NCI-H2196 (cell line): ENCODE data around the gene PRKAB1.
"Not testable (repeated sequence)": the region's sequence is repeated elsewhere in the genome, so short reads cannot be mapped to it uniquely, and the experiment has no call there.

ENCODE experiments used
- DNase-seq: peaks from one replicate; lab custom pipeline; 2025; ENCODE audit not compliant: unreplicated experiment; lab: John Stamatoyannopoulos, UW

PRKAB1 gene, protein sequence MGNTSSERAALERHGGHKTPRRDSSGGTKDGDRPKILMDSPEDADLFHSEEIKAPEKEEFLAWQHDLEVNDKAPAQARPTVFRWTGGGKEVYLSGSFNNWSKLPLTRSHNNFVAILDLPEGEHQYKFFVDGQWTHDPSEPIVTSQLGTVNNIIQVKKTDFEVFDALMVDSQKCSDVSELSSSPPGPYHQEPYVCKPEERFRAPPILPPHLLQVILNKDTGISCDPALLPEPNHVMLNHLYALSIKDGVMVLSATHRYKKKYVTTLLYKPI

DNA sequence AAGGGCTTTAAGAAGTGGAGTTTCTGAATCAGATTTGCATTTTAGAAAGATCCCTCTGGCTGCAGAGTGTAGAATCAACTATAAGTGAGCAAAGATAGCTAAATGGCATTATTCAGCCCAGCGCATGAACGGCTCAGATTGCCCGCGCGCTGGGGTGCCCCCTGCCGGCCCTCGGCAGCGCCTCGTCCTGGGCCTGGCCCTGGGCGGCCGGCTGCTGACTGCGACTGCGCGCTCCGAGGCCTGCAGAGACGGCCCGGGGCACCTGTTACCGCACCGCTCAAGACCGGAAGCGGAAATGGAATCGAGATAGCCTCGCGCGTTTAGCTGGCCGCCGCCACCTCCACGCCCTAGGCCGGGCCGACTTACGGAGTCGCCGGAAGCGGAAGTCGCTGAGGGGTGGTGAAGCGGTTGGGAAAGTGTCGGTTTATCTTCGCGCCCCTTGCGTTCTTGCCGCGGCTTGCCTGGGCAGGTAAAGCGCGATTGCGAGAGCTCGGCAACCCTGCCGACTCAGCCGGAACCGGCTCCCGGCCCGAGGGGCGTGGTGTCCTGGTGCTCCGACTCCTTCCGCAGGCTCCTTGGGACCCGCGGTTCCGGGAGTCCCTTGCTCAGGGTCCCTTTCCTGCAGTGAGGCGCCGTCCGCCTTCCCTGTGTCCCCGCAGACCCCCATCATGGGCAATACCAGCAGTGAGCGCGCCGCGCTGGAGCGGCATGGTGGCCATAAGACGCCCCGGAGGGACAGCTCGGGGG lies at the start of gene PRKAB1:
Gene PRKAB1 (plus strand): TSS at position 557 of the 747 bp plus-strand sequence. CDS start 112 bp downstream, at position 669.
- DNase-seq: peak; percentile 99

DNA sequence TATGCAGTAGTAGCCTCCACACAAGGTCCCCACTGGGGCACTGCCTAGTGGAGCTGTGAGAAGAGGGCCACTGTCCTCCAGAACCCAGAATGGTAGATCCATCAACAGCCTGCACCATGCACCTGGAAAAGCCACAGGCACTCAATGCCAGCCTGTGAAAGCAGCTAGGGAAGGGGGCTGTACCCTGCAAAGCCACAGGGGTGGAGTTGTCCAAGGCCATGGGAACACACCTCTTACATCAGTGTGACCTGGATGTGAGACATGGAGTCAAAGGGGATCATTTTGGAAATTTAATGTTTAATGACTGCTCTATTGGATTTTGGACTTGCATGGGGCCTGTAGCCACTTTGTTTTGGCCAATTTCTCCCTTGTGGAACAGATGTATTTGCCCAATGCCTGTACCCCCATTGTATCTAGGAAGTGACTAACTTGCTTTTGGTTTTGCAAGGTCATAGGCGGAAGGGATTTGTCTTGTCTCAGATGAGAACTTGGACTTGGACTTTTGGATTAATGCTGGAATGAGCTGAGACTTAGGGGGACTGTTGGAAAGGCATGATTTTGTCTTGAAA lies 49.5 kb upstream of the PRKAB1 start:
- DNase-seq: not testable (repeated sequence)

DNA sequence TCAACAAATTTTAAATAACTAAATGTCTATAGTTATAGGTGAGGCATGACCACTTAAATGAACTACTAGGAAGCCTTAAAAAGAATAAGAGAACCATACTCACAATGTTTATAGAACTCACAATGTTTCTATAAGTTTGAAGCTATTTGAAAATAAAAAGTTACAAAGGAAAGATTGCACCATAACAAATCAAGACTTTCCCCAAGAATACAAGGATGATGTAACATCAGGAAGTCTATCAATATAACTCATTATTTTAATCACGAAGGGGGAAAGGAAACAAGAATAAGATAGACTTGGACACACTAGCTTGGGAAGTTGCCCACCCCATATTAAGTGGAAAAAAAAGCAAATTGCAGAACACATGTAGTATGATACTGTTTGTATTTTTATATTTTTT lies 47.4 kb upstream of the PRKAB1 start:
- no peak for DNase-seq

DNA sequence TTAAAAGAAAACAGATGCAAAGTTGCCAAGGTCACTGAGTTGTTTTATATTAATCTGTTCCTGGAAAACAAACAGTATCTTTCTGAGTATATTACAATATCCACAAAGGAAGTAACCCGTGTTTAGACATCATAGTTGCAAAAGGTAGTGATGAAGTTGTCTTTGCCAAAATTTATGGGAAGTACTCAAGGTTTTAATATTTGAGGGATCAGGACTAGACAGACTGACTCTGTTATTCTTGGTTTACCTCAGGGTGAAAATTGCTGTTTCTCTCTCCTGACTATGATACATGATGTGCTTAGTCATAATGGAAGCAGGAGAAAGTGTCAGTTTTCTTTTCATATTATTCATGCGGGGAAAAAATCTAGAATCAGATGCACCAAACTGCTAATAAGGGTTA lies 46.1 kb upstream of the PRKAB1 start:
- no peak for DNase-seq

DNA sequence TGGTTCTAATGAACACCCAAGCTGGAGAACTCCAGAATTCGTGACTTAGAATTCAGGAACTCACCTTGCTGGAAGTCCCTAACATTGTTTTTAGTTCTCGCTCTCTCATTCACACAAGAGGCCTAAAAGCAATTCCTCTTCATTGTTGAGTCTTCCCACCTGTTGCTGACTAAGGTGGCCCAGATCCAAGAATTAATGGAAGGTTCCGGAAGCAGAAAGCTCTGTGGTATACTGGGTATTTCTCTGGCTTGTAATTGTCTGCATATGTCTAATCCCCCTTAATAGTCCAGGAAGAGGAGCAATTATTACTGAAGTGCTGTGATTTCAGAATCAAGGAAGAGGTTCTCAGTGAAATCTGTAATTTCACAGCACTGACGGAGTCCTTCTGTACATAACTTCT lies 43.0 kb upstream of the PRKAB1 start:
- DNase-seq: no peak

DNA sequence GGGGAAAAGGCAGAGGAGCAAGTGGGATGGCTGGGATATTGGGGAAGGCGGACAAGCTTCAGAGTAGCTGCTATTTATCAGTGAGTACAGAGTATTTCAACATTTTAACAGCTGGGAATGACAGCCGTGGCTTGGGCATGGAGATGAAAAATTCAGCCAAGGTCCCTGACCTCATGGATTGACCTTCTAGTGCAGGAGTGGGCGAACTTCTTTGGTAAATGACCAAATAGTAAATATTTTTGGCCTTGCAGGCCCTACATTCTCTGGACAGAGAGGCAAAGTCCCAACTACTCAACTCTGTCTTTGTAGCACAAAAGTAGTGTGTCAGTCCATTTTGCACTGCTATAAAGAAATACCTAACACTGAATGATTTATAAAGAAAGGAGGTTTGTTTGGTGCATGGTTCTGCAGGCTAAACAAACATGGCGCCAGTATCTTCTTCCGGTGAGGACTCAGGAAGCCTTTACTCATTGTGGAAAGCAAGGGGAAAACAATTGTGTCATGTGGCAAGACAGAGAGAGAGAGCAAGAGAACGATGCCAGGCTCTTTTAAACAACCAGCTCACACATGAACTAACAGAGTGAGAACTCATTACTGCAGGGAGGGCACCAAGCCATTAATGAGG lies 40.8 kb upstream of the PRKAB1 start:
- no peak for DNase-seq

DNA sequence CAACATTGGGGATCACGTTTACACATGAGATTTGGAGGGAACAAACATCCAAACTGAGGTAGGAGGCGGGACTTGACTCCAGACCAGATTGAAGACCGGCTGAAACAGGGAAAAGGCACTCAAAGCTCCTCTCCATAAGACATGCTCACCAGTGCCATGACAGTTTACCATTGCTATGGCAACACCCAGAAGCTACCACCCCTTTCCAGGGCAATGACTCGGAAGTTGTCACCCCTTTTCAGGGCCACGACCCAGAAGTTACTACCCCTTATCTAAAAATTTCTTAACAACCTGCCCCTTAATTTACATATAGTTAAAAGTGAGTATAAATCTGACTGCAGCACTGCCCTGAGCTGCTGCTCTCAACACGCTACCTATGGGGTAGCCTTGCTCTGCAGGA lies 40.2 kb upstream of the PRKAB1 start:
- no peak for DNase-seq

DNA sequence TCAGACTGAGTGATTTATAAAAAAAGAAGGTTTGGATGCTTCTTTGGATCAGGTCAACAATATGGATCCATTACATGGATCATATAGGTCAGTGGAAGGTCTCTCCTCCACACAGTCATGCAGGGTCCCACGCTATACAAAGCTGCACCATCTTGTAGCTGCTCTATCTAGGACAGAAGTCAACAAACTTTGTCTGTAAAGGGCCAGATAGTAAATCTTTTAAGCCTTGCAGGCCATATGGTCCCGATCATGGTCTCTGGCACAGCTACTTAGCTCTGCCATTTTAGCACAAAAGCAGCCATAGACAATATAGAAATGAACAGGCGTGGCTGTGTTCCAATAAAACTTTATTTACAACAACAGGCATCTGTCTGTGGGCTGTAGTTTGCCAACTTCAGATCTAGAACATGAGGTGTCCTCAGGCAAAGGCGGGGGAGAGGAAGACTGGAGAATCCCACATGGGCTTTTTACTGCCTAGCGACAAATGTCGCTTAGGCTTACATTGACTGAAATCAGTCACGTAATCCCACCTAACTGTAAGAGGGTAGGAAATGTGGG lies 37.6 kb upstream of the PRKAB1 start:
- DNase-seq: no peak

DNA sequence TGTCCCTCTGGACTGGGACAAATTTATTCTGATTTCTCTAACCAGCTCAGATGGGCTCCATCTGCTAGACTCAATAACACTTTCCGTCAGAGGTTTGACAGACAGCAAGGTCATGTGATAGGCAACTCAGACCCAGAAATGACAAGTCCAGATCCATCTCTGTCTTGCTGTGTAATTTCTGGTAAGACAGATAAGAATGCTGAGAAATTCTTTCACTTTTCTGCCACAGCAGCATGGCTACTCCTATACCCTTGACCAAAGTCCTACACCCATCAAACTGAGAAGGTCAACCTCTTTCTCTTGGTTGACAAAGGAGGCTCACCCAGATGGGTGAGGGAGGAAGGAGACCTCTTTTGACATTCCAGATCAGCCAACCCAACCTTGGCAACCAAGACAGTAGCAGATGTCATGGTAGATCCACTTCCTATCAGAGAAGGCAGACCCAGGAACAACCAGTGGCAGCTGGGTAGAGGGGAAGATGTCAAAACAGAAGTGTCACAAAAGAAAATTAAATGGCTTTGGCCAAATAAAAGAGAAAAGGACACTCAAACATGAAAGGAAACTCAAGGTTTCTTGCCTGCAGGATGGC lies 36.9 kb upstream of the PRKAB1 start:
- DNase-seq: no peak

DNA sequence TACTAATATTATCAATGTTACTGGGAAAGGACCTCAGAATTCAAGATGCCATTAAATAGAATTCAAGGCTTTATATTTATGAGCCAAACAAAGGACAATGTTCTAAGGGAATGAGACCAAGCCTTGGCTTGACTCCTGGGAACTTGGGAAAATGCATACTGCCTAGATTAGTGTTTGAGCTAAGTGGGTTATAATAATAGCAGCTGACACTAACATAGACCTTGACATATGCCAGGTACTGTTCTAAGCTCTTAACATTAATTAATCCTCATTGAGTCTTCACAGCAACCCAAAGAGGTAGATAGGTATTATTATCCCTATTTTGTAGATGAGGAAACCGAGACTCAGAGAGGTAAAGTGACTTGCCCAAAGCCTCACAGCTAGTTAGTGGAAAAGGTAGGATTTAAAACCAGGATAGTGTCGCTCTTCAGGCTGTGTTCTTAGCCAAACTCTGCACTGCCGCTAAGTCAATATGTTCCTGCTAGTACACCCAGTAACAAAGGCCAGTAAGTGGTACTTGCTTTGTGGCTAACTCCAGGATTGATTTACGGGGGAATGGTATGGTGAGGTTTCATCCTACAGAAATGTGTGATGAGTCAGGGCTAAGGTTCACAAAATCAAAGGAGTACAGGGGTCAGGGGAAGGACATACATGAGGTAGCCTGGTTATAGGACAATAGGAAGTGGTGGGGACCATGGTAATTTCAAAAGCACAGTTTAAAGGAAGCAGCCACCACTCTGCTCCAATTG lies 35.8 kb upstream of the PRKAB1 start:
- no peak for DNase-seq

DNA sequence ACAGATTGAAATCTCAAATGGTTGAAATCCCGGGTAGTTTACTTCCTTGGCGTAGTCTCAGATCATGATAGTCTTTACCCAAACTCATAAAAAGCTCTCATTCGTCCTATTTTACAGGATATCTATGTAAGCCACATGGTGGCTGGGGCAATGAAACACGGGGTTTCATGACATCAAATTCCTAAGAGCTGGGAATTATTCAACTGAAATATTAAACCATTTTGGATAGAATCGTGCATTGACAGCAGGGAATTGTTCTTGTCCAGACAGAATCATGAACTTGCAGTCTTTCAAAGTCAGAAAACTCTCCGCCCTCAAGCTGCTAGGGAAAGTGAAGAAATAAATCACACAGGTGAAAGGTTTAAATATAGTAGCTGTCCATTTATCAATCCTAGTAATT lies 33.2 kb upstream of the PRKAB1 start:
- no peak for DNase-seq

DNA sequence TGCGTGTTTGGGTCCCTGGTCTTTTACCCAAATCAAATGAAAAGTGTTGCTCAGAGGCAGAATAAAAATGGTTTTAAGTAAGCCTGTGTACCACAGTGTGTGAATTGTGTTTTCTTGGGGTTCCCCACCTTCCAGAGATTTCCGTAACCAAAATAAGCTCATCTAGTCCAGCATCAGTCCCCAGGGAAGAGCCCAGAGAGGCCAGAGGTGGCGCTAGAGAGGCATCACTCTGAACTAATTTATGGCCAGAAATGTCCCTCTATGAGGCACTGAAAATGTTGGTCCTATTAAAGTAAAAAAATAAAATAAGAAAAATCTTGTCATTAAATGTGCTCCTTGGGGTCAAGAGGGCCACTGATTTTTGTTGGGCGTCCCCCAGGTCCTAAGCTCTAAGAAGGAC lies 24.9 kb upstream of the PRKAB1 start:
- DNase-seq: no peak

DNA sequence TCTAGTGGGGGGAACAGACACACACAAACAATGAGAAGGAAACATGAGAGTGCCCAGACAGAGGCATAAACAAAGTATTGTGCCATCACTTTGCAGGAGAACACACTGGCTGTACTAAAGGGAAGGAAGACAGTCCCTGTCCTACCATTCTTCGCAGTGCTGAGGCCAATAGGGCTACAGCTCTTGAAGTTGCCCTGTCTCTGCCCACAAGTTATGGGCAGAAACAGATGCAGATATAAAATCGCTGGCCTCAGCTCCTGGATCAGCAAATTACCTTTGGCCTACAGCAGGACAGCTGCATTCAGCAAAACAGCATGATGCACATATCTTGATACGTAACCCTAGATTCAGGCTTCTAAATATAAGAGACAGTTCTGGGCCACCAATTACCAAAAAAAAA lies 23.0 kb upstream of the PRKAB1 start:
- no peak for DNase-seq

DNA sequence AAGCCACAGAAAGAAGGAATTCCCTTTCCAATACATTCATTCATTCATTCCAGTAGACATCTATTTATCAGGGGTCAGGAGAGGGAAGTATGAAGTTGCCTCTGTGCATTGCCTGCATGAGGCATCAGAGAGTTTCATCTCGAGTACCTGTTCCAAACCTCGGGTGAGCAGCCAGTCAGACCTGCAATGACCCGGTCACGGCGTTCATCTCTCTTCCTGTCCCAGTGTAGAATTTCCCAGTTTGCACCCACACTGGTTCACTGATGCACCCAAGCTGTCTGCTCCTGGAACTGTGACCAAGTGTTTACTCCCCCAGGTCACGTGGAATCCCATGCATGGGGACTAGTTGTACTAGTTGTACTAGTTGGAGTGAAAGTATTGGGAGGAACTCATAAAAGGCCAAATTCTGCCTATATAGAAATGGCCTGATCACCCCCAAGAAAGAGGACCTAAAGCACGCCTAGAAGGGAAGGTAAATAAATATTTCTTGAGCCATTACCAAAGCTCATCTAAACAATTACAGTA lies 22.3 kb upstream of the PRKAB1 start:
- DNase-seq: no peak

DNA sequence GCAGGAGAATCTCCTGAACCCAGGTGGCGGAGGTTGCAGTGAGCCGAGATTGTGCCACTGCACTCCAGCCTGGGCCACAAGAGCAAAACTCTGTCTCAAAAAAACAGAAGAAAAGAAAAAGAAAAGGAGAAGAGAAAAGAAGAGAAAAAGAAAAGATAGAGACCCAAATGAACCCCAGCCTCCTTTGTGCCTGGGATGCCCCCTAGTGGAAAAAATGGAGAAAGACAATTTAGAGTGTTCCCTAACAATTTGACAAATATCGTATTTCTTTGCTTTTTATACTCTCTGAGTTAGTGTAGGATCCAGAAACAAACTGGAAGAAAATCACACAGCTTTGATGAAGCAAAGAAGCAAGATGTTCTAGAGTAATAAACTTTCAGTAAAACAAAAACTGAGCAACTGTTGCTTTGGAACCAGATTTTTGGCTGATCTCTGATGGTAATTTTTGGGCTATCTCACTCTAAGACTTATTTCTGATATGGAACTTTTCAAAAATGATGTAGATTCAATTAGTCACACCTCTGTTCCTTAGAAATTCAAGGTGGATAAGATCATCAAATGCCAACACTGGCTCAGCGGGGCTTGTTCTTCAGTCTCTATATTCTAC lies 18.6 kb upstream of the PRKAB1 start:
- peak; percentile 14 for DNase-seq

DNA sequence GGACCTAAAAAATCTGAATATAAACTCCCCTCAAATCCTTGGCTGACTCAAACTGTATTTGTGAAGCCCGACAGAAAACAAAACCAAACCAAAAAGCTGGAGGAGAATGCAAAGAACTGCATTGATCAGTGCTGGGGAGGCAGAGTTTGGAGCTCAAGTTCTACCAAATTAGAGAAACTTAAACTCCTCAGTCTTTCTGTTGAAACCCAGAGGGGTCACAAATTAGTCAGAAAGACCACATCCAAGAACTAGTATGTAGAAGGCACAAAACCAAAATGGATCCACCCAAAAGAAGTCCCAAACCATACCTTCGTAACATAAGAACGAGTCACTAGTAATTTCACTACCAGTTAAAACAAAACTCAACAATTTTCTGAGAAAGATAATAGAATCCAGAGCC lies 15.3 kb upstream of the PRKAB1 start:
- DNase-seq: no peak

DNA sequence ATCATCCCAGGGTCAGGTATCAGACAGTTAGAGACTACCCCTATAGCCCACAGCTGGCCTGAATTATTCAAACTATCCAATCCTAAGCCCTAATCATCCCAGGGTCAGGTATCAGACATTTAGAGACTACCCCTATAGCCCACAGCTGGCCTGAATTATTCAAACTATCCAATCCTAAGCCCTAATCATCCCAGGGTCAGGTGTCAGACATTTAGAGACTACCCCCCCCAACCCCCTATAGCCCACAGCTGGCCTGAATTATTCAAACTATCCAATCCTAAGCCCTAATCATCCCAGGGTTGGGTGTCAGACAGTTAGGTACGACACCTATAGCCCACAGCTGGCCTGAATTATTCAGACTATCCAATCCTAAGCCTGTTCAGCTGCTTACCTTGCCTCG lies 10.9 kb upstream of the PRKAB1 start:
- DNase-seq: not testable (repeated sequence)

DNA sequence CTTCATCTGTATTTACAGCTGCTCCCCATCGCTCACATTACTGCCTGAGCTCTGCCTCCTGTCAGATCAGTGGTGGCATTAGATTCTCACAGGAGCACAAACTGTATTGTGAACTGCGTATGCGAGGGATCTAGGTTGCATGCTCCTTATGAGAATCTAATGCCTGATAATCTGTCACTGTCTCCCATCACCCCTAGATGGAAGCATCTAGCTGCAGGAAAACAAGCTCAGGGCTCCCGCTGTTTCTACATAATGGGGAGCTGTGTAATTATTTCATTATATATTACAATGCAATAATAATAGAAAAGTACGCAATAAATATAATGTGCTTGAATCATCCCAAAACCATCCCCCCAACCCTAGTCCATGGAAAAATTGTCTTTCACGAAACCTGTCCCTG lies 9.8 kb upstream of the PRKAB1 start:
- DNase-seq: not testable (repeated sequence)

DNA sequence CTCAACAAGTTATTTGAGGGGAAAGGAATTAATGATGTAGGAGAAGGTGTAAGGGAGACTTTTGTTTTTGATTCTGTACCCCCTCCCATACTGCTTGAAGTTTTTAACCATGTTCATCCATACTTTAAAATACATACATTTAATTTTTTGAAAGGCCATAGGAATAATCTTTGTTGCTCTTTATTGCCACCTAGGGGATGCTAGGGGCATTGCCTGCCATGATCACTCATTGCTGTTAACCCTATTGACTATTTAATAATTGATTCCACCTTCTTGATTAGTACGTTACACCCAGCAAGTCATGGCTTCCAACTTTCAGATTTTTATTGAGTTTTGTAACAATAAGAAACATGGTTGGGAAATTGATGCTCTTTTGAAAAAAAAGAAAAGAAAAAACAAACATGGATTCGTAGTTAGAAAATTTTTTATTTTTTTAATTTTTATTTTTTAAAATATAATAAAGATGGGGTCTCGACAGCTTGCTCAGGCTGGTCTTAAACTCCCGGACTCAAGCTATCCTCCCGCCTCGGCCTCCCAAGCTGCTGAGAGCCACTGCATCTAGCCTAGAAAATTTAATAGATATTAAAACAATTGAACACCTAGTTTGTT lies 8.5 kb upstream of the PRKAB1 start:
- DNase-seq: peak; percentile 31
